ENCODE results near the gene TMEM120B. TPM values are rescaled to one million over a fixed set of nuclear protein-coding genes. Genes with fewer than 3 reads are reported as not detected.

The TMEM120B gene
- total RNA-seq, 1 donor from 2014 or later: 3.9 TPM

DNA sequence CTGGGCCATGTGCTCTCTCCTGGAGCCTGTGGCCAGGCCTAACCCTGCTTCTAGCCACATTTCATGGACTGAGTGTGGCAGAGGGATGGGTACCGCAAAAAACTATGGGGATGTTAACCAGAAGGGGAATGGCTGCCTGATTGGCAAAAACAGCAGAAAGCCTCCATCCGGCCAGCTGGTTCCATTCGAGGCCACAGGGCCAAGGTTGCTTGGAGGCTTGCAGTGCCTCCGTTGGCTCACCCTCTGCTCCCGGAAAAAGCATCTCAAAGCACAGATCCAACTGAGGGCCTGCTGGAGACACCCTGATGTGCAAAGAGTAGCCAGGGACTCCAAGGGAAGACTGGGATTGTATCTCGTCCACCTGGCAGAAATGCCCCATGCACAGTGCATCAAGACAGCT is 16.5 kb downstream of the TMEM120B start:
- TF ChIP-seq POLR2AphosphoS5 (IDR thresholded peaks at IDR 0.05; ENCODE audit: insufficient read depth in 1 of 2, low read depth in 1 of 2): no peak
- TF ChIP-seq POLR2A (IDR thresholded peaks at IDR 0.05): no peak
- DNase-seq (ENCODE audit: extremely low spot score in 2 of 2): no peak
- intact Hi-C loops (cut with DNase I): no loop called here
- no peaks in the 10 kb centered on the region for H3K9me3 ChIP-seq
- H3K27me3 ChIP-seq: no peaks in the 10 kb centered on the region
- H3K27ac ChIP-seq: no peak overlapping the region
- H3K36me3 ChIP-seq: no peaks in the 10 kb centered on the region
- no peak overlapping the region for H3K4me3 ChIP-seq
- H3K4me1 ChIP-seq: no peaks in the 10 kb centered on the region

DNA sequence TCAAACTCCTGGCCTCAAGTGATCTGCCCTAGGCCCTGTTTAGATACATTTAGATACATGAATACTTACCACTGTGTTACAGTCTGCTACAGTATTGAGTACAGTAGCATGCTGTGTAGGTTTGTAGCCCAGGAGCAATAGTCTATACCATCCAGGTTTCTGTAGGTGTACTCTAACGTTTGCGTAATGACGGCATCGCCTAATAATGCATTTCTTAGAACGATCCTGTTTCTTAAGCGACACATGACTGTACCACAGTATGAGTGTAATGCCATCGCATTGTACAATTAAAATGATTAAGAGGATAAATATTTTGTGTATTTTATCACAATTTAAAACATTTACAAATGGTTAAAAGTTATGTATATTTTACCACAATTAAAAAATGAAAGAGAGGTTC is 18.9 kb downstream of the TMEM120B start:
- Histone ChIP-seq H3K9me3 (no peaks in the 10 kb centered on the region), H3K4me3 (no peak overlapping the region), H3K27me3 (no peaks in the 10 kb centered on the region), H3K36me3 (no peaks in the 10 kb centered on the region), H3K27ac (no peak overlapping the region), H3K4me1 (no peaks in the 10 kb centered on the region)
- intact Hi-C loops (cut with DNase I): no loop called here
- TF ChIP-seq POLR2A (IDR thresholded peaks at IDR 0.05) (no peak), POLR2AphosphoS5 (IDR thresholded peaks at IDR 0.05; ENCODE audit: insufficient read depth in 1 of 2, low read depth in 1 of 2) (no peak)
- TF ChIP-seq, protein P1, sequence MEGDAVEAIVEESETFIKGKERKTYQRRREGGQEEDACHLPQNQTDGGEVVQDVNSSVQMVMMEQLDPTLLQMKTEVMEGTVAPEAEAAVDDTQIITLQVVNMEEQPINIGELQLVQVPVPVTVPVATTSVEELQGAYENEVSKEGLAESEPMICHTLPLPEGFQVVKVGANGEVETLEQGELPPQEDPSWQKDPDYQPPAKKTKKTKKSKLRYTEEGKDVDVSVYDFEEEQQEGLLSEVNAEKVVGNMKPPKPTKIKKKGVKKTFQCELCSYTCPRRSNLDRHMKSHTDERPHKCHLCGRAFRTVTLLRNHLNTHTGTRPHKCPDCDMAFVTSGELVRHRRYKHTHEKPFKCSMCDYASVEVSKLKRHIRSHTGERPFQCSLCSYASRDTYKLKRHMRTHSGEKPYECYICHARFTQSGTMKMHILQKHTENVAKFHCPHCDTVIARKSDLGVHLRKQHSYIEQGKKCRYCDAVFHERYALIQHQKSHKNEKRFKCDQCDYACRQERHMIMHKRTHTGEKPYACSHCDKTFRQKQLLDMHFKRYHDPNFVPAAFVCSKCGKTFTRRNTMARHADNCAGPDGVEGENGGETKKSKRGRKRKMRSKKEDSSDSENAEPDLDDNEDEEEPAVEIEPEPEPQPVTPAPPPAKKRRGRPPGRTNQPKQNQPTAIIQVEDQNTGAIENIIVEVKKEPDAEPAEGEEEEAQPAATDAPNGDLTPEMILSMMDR (IDR thresholded peaks at IDR 0.05): no peak
- DNase-seq (ENCODE audit: extremely low spot score in 2 of 2): no peak

DNA sequence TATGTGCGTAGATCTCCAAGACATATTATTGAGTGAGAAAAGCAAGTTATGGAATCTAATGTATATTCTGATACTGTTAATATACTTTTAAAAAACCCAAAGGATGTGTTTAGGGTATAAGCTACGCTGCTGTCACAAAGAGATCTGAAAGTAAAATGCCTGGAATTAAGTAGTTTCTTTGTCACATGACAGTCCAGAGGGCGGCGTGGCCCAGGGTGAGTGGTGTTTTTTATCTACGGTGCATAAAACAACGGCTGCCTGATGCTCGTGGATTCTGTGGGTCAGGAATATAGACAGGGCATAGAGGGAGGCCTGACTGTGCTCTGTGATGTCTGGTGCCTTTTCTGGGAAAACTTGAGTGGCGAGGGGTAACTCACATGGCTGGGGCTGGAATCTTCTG is 21.3 kb downstream of the TMEM120B start:
- intact Hi-C loops (cut with DNase I): no loop called here
- H3K4me3 ChIP-seq: no peak overlapping the region
- no peaks in the 10 kb centered on the region for H3K36me3 ChIP-seq
- no peaks in the 10 kb centered on the region for H3K4me1 ChIP-seq
- no peaks in the 10 kb centered on the region for H3K9me3 ChIP-seq
- no peak overlapping the region for H3K27ac ChIP-seq
- DNase-seq (ENCODE audit: extremely low spot score in 2 of 2): no peak
- TF ChIP-seq POLR2AphosphoS5 (IDR thresholded peaks at IDR 0.05; ENCODE audit: insufficient read depth in 1 of 2, low read depth in 1 of 2) (no peak), POLR2A (IDR thresholded peaks at IDR 0.05) (no peak)
- TF ChIP-seq, protein P1 (IDR thresholded peaks at IDR 0.05): no peak
- no peaks in the 10 kb centered on the region for H3K27me3 ChIP-seq

DNA sequence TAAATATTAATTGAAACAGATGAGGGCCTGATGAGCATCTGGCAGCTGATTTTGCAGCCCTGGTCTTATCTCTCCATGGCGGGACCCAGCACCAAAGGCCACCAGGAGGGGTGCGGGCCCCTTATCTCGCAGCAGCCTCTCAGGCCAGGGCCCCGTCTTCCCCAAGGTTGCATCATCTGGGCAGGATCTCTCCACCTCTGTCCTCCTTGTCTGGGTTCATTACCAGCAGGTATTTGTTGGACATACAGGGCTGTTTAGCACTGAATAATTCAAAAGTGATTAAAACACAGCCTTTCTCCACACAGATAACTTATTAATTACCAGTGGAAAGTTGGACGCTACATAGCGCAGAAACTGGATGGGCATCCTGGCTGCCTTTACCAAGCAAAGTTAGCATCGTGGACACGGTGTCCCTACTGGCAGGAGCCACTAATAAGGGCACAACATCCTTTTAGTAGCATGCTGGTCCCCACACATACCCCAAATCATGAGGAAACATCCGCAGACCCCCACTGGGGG is 25.8 kb downstream of the TMEM120B start:
- no peak for DNase-seq (ENCODE audit: extremely low spot score in 2 of 2)
- H3K27me3 ChIP-seq: no peaks in the 10 kb centered on the region
- no peaks in the 10 kb centered on the region for H3K36me3 ChIP-seq
- peaks cover 14% of the 10 kb centered on the region for H3K4me1 ChIP-seq
- intact Hi-C loops (cut with DNase I): no loop called here
- H3K27ac ChIP-seq: peak overlapping the region; percentile 36
- H3K4me3 ChIP-seq: no peak overlapping the region
- TF ChIP-seq, protein P1 (IDR thresholded peaks at IDR 0.05): no peak
- no peak for TF ChIP-seq POLR2A (IDR thresholded peaks at IDR 0.05)
- no peak for TF ChIP-seq POLR2AphosphoS5 (IDR thresholded peaks at IDR 0.05; ENCODE audit: insufficient read depth in 1 of 2, low read depth in 1 of 2)
- H3K9me3 ChIP-seq: no peaks in the 10 kb centered on the region

DNA sequence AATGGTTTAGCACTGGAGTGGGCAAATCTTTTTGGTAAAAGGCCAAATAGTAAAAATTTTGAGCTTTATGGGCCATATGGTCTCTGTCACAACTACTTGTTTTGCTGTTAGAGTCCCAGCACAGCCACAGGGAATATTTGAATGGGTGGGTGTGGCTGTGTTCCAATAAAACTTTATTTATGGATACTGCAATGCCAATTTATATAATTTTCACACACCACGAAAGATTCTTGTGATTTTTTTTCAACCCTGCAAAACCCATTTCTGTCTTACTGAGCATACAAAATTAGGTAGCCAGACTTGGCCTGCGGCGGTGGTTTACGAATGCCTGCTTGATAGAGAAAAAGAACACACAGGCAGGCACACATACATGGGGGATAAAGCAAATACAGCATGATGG is 28.3 kb downstream of the TMEM120B start:
- intact Hi-C loops (cut with DNase I): no loop called here
- no peak overlapping the region for H3K4me3 ChIP-seq
- H3K27me3 ChIP-seq: no peaks in the 10 kb centered on the region
- H3K9me3 ChIP-seq: no peaks in the 10 kb centered on the region
- TF ChIP-seq POLR2AphosphoS5 (IDR thresholded peaks at IDR 0.05; ENCODE audit: insufficient read depth in 1 of 2, low read depth in 1 of 2) (no peak), POLR2A (IDR thresholded peaks at IDR 0.05) (no peak)
- TF ChIP-seq, protein P1 (IDR thresholded peaks at IDR 0.05): no peak
- peaks cover 14% of the 10 kb centered on the region for H3K4me1 ChIP-seq
- no peak for DNase-seq (ENCODE audit: extremely low spot score in 2 of 2)
- H3K36me3 ChIP-seq: no peaks in the 10 kb centered on the region
- no peak overlapping the region for H3K27ac ChIP-seq
